ENCODE measurements around the gene GNA12.

Gene GNA12

DNA sequence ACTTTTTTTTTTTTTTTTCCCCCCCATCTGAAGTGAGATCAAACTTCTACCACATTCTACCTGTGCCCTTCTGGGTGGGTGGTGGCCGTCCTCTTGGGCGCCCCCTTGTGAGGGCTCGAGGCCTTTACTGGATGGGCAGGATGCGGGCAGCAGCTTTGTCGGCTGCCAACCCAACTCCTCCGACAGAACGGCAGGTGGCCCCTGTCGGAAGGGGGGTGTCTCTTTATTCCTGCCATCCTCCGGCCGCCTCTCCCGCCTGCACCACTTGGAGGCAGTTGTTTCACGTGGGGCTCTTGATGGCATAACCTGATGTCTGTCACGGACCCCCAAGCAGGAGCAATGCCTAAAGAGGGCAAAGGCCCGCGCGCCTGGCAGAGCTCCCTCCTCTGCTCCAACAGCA lies 125.1 kb downstream of the GNA12 start:
- TF ChIP-seq POLR2AphosphoS5 (IDR thresholded peaks at IDR 0.05; ENCODE audit: low read depth, low read length): no peak
- TF ChIP-seq FOXP2 (optimal IDR thresholded peaks at IDR 0.05; ENCODE audit: borderline replicate concordance, extremely low read depth, extremely low read length, insufficient read depth): no peak
- no peak for TF ChIP-seq SIN3A (IDR thresholded peaks at IDR 0.05; ENCODE audit: borderline replicate concordance, insufficient read depth, low read length)
- TF ChIP-seq TAF1 (IDR thresholded peaks at IDR 0.05; ENCODE audit: borderline replicate concordance, insufficient read depth, low read length): no peak
- TF ChIP-seq, protein P1, sequence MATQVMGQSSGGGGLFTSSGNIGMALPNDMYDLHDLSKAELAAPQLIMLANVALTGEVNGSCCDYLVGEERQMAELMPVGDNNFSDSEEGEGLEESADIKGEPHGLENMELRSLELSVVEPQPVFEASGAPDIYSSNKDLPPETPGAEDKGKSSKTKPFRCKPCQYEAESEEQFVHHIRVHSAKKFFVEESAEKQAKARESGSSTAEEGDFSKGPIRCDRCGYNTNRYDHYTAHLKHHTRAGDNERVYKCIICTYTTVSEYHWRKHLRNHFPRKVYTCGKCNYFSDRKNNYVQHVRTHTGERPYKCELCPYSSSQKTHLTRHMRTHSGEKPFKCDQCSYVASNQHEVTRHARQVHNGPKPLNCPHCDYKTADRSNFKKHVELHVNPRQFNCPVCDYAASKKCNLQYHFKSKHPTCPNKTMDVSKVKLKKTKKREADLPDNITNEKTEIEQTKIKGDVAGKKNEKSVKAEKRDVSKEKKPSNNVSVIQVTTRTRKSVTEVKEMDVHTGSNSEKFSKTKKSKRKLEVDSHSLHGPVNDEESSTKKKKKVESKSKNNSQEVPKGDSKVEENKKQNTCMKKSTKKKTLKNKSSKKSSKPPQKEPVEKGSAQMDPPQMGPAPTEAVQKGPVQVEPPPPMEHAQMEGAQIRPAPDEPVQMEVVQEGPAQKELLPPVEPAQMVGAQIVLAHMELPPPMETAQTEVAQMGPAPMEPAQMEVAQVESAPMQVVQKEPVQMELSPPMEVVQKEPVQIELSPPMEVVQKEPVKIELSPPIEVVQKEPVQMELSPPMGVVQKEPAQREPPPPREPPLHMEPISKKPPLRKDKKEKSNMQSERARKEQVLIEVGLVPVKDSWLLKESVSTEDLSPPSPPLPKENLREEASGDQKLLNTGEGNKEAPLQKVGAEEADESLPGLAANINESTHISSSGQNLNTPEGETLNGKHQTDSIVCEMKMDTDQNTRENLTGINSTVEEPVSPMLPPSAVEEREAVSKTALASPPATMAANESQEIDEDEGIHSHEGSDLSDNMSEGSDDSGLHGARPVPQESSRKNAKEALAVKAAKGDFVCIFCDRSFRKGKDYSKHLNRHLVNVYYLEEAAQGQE (IDR thresholded peaks at IDR 0.05; ENCODE audit: insufficient read depth in 1 of 2, low read depth in 2 of 2, low read length in 2 of 2): no peak

DNA sequence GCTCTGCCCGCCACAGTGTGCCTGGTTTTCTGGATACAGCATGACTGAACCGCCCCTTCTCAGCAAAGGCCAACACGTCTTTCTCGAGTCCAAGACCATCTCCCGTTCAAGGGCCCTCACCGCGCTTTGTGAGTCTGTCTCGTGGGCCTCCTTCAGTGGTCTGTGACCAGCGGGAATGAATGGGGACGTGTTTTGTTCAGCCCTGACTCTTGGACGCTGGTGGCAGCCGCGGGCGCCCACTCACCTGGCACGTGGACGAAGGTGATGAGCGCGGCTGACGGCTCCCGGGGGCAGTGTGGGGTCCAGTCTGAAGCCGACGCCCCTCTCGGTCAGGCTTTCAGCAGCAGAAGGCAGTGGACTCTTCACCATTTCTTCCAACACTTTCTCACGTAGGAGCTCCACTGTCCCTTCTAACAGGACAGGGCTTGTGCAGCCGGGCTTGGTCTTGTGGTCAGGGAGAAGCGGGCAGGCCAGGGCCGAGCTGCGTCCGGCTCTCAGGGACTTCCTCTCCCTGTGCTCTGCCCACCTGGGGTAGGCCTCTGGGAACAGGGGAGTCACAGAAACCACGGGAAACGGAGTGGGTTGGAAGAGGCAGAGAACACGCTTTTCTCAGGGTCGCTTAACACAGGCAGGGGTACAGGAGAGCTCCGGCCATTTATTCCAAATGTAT lies 125.7 kb downstream of the GNA12 start:
- TF ChIP-seq TAF1 (IDR thresholded peaks at IDR 0.05; ENCODE audit: borderline replicate concordance, insufficient read depth, low read length) (no peak), POLR2AphosphoS5 (IDR thresholded peaks at IDR 0.05; ENCODE audit: low read depth, low read length) (no peak), FOXP2 (optimal IDR thresholded peaks at IDR 0.05; ENCODE audit: borderline replicate concordance, extremely low read depth, extremely low read length, insufficient read depth) (no peak), SIN3A (IDR thresholded peaks at IDR 0.05; ENCODE audit: borderline replicate concordance, insufficient read depth, low read length) (no peak)
- TF ChIP-seq, protein P1 (IDR thresholded peaks at IDR 0.05; ENCODE audit: insufficient read depth in 1 of 2, low read depth in 2 of 2, low read length in 2 of 2): no peak

DNA sequence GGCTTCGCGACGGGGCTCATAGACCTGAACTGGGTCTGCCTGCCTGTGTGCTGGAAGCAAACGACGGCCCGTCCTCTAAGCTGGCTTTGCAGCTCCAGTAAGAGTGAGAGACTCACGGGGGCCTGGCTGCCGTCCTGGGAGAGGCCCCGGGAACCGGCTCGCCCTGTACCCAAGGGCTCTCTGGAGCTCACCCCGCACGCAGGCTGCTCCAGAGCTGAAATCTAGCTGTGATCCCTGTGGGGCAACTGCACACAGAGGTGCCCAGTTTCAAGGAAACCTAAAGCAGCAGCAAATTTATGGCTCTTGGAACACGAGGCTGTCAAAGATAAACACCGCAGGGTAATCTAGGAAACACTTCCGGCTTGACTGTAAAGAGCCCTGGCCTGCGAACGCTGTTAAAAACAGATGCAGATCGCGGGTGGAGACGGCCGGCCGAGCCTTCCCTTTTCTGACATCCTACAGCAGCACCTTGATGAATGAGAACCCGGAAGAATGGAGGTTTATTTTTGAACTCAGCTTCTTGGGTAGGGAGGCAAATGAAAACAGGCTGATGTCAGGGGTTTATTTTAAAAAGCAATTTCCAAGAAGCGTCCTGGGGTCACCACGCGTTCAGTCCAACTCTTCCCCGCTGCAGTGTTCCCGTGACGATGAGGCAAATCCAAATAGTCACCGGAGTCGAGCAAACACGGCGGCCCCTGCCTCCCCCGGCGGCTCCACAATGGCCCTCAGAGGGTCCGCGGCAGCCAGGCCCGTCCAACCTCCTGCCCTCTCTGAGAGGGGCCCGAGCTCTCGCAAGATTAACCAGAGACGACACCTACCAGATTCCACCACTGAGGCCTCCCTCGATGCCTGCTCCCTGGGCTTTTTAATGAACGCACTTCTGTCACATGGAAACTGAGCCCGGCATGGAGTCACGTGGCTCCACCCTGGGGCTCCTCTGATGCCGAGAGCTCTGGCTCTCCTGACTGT lies 126.5 kb downstream of the GNA12 start:
- TF ChIP-seq SIN3A (IDR thresholded peaks at IDR 0.05; ENCODE audit: borderline replicate concordance, insufficient read depth, low read length) (peak; percentile 65; the same call in 1 of the 2 replicates), TAF1 (IDR thresholded peaks at IDR 0.05; ENCODE audit: borderline replicate concordance, insufficient read depth, low read length) (no peak)

DNA sequence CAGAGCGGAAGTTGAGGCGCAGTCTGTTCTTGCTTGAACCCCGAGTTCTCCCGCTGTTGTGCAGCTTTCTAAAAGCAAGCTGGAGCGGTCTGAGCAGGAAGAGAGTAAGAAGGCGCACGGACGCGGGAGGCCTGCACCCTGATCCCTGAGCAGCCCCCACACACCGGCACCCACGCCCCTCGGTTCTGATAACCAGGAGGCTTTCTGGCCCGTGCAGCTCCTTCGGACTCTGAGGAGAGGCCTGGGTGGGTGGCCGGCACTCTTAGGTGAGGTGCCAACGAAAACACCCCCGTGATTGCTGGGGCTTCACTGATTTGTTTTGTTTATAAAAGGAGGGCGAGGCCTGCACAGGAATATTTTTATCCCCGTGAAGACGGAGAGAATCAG lies 127.2 kb downstream of the GNA12 start:
- TF ChIP-seq, protein P1 (IDR thresholded peaks at IDR 0.05; ENCODE audit: insufficient read depth in 1 of 2, low read depth in 2 of 2, low read length in 2 of 2): no peak
- no peak for TF ChIP-seq TAF1 (IDR thresholded peaks at IDR 0.05; ENCODE audit: borderline replicate concordance, insufficient read depth, low read length)
- no peak for TF ChIP-seq SIN3A (IDR thresholded peaks at IDR 0.05; ENCODE audit: borderline replicate concordance, insufficient read depth, low read length)
- no peak for TF ChIP-seq FOXP2 (optimal IDR thresholded peaks at IDR 0.05; ENCODE audit: borderline replicate concordance, extremely low read depth, extremely low read length, insufficient read depth)
- no peak for TF ChIP-seq POLR2AphosphoS5 (IDR thresholded peaks at IDR 0.05; ENCODE audit: low read depth, low read length)

DNA sequence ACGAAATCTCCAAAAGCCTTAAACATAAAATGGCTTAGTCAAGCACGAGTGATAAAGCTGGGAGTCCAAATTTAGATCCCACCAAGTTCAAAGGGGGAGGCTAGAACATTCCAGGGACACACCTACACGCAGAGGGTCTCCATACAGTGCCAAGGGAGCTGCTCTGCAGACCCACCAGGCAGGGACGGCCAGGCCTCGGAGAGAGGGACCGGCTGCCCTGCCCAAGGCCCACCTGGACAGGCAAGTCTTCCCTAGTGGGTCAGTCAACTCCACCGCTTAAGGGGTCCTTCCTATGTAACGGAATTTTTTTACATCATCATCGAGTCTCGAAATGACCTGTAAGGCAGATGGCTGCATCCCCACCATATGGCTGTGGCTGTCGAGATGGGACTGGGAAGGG lies 127.6 kb downstream of the GNA12 start:
- no peak for TF ChIP-seq POLR2AphosphoS5 (IDR thresholded peaks at IDR 0.05; ENCODE audit: low read depth, low read length)
- no peak for TF ChIP-seq TAF1 (IDR thresholded peaks at IDR 0.05; ENCODE audit: borderline replicate concordance, insufficient read depth, low read length)
- TF ChIP-seq FOXP2 (optimal IDR thresholded peaks at IDR 0.05; ENCODE audit: borderline replicate concordance, extremely low read depth, extremely low read length, insufficient read depth): no peak
- no peak for TF ChIP-seq SIN3A (IDR thresholded peaks at IDR 0.05; ENCODE audit: borderline replicate concordance, insufficient read depth, low read length)
- TF ChIP-seq, protein P1 (IDR thresholded peaks at IDR 0.05; ENCODE audit: insufficient read depth in 1 of 2, low read depth in 2 of 2, low read length in 2 of 2): no peak

All from PFSK-1 (cell line).